GM19372 (cell line): ENCODE measurements around the gene FLAD1.

ENCODE experiments used
- ATAC-seq: cut with Tn5 transposase; IDR thresholded peaks from one replicate; pipeline ENCODE4 v1.9.1; 2021; ENCODE audit warnings: mild to moderate bottlenecking, low read depth, moderate library complexity; ENCODE audit not compliant: unreplicated experiment

The FLAD1 gene

DNA sequence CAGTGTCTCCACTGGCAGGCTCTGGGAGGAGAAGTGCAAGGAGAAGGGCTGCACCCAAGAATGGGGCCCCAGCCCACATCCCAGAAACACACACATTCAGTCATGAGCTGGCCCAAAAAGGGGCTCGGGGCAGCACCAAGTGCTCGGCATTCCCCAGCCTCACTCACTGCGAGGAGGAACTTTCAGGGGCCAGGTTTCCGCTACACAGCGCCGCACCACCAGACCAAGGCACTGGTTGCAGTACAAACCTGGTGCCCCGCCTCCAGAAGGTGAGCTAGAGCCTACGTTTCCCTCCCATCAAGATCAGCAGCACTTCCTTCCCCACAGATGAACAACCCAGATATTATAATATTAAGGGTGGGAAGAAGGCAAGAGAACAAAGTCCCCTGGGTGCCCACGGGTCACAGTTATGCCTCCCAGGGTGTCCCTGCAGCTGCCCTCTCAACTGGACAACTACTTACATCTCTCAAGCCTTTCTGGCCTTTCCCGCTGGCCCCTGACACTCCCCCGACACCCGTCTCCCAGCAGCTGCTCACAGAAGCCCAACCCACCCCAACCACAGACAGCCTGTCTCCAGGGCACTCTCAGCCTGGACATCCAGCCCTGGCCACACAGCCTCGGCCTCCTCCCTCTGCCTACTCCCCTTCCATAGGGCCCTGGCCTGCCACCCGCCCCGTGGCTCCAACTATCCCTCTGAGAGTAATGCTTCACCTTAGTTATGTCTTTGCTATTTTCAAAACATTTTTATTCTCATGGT lies 31.1 kb upstream of the FLAD1 start:
- no peak for ATAC-seq

DNA sequence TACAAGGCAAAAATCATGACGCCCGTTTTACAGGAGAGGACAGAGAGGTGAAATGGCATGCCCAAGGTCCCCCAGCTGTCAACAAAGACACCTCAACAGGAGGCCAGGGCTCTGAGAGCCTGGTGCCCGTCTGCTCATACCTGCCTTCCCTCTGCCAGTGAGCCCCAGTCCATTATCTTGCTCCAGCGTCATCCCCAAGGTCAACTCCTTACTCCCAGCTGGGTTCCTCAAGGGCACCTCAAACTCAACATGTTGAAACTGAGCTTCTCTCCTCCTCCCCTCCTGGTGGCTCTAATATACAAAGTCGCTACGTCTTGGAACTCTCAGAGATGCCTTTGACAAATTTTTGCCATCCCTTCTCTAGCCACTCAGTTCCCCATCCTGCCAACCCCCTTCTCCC lies 30.5 kb upstream of the FLAD1 start:
- ATAC-seq: no peak

DNA sequence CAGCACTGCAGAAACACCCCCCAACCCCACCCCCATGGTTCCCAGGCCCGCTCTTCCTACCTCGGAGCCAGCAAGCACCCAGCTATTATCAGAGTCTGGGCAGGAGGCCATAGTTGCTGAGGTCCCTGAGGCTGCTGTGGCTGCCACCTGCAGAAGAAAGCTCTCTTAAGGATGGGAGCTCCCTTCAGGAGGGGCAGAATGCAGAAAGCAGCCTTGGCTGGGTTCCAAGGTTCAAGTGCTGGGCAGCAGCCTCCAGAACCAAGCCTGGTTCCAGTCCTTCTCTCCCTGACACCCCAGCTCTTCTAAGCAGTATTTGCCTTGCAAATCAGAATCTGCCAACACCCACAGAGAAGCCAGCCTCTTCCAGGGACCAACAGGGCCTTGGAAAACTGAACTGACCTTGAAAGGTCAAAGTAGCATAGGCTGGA lies 29.5 kb upstream of the FLAD1 start:
- no peak for ATAC-seq

DNA sequence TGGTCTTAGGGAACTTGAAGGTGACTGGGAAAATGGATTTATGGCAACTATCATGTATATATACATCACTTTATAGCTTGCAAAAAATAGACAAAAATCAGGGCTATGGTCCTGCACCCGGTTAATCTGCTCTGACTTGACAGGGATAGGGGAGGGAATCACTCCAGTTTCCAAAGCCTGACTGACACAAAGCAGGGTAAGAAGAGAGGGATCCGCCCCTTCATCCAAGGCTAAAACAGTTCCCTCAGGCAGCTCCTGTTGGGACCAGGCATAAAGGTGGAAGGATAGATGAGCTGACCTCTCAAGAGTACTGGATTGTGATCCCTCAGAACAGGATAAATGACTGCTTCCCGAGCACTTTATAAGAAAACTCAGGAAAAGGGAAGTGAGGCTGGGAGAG lies 28.6 kb upstream of the FLAD1 start:
- ATAC-seq: no peak

DNA sequence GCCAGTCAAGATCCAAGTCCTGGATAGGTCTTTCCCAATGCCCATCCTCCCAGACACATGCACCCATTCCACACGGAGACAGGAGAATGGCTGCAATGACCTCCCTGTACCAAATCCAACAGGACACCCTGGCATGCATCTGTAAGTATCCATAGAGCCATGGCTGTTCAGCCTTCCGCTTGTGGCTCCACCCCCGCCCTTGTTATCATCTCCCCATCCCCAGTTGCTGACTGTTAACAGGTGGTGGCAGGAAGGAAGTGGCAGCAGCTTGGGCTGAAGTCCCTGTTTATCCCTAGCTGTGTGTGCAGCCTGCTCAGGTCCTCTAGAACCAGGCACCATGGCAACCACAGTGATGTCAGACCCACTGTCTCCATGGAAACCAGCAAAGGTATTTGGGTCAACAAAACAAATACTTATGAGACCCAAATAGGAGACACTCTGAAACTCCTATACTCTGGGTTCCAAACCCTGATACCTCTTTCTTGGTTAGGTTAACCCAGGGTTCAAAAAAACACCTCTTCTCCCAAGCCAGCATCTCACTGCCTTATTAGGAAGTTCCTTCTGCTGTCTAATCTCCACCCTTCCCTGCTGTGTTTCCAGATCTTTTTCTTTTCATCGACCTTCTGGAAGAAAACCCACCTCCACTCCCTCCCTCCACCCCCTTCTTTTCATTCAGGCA lies 28.0 kb upstream of the FLAD1 start:
- no peak for ATAC-seq

DNA sequence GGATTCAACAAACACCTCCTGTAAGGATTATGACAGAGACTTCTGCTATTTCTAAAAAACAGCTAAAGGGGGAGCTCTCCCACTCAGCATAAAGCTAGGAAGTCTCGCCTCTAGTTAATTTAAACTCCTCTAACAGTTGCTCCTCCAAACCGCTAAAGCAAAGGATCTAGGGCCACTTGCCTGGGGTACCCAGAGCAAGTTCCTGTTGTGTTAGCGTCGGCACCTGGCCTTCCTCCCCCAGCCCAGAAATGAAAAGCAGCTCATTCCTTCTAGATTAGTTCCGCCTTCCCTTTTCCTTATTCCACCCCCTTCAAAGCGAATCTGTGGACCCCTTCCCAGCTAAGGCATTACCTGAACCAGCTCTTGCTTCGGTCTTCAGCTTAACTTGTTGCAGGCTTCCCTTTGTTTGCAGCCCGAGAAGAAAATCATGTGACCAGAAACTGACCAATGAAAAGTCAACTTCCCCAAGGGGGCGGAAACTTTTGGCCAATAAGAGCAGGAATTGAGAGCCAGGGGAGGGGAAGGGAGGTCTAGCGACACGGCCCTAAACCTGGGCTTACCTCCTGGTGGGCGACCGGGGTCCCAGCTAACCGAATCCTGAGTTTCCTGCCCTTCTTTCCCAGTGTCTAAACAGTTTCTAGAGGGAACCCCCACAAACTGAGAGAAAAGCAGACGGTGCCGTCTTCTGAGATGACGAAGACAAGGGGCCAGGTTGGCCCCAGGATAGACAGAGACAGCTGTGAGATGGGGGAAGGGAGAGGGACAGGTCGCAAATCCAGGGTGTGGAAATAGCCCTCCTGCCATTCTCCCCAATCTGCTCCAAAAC lies 27.2 kb upstream of the FLAD1 start, which contains the start of gene PBXIP1:
Gene PBXIP1 (minus strand): TSS at position 382 of the 826 bp plus-strand sequence. CDS start 2,378 bp downstream, outside the sequence.
- no peak for ATAC-seq

DNA sequence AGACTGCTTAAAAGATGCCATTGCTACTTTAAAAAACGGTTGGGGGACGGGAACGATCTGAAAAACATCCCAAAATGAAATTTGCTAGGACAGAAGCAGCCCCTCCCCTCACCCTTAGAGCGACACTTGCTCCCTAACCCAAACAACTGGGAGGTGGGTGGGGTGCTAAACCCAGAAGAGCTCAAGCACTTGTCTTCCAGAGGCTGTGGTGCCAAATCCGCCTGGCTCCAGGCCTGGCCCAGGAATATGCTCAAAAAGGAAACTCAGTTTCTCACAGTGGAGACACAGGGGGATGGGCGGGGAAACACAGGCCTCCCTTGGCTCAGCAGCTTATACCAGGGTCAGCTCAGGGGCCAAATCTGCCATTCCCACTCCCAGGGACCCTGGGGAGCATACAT lies 26.6 kb upstream of the FLAD1 start:
- no peak for ATAC-seq

DNA sequence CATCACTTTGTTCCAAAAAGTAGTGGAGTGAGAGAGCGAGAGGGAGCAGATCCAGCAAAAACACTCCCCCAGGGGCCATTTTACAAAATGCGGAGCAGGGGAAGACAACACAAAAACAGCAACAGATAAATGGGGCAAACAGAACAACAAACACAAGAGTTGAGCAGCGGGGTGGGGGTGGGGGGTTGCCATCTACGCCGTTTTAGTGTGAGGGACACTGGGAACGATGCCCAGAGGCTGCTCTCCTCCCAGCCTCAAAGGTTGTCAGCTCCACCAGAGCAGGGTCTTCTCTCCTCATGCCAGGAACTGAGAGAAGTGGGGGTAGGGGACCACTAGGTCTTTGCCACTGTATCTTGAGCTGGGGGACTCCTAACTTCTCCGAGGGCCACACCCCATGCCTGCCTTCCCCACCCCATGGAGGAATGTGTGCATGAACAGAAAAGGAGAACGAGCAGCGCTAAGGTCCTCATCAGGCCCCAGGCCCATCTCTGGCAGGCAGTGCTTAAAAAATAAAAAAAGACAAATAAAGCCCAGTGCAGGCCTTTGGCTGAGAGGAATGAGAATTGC lies 26.0 kb upstream of the FLAD1 start:
- ATAC-seq: no peak

DNA sequence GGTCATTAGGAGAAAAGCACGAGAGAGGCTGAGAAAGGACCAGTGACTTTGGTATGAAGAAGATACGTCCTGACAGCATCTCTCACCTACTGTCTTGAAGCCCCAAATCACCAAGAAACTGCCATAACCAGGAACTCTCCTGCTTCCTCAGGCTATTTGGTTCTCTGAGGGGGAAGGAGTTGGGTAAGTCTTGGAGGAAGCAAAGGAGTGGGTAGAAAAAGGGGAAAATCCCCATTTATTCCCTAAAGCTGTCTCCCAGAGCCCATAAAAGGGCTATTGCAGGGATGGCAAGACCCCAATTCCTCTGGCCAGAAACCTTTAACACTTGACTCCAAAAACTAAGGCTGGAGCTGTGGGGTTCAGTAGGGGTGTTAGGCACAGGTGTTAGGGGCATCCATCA lies 25.1 kb upstream of the FLAD1 start:
- no peak for ATAC-seq

DNA sequence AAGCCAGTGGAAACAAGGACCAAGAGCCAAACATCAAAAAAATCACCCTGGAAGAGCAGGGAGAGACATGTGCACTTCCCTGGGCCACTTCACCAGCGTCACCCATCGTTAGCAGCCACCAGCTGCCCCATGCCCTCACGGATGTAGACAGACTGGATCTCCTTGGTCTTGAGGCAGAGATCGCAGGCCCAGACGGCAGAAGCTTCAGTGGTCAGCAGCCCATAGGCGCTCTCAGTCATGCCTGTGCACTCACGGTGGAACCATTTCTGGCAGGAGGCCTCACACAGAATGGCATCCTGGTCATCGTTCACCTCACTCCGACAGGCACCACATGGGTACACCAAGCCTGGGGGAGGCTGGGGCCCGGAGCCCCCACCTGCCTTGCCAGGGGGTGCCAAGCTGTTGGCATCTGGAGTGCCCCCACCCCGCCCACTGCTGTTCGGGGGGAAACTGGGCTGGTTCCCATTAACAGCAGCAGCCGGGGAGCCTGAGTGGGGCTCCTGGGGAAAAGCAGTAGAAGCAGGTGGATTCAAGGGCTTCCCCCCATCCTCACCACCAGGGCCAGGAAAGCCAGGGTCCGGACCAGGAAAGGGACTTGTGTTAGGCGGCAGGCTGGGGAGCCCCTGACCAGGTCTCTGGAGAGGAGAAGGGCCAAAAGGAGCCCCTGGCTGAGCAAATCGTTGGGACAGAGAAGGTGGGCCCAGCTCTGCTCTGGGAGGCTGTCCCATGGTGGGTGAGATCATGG lies 24.3 kb upstream of the FLAD1 start:
- ATAC-seq: no peak

DNA sequence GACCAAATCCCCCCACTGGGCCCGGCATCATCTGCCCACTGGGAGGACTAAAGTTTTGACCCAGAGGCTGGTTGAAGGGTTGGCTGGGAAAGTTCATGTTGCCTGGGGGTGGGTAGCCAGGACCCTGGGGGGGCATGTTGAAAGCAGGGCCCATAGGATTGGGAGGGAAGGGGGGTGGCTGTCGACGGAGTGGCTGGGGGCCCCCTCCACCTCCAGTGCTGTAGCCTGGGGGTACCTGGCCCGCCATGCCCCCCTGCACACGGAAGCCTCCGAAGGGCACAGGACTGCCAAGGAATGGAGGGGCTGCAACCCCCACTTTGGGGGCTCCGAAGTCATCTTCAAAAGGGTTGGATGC lies 23.7 kb upstream of the FLAD1 start:
- no peak for ATAC-seq

DNA sequence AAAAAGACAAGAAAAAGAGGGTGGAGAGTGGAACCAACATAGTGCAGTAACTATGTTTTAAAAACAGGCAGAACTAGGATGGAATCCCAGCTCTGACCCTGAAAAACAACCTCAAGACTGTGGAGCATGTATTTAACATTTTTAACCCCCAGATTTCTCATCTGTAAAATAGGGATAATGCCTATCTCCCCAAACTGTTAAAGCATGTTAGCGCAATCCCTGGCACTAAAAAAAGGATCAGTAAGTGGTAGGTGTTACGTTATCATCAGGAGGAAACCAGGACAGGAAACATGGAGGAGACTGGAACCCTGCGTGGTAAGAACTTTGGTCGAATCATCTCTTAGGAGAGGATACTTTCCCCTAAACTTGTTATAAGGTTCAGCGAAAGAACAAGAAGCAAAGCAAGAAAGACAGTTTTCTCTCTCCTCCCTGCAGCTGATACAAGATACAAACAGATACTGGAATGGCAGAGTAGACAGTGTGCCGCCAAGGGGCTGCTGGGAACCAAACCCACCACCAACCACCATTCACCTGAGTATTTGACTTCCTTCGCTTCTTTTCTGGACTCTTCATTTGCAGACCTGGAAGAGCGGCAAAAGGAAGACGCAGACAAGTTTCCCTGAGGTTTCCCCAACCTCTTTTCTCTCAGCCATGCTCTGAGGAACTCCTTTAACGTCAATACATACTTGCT lies 22.6 kb upstream of the FLAD1 start:
- no peak for ATAC-seq

DNA sequence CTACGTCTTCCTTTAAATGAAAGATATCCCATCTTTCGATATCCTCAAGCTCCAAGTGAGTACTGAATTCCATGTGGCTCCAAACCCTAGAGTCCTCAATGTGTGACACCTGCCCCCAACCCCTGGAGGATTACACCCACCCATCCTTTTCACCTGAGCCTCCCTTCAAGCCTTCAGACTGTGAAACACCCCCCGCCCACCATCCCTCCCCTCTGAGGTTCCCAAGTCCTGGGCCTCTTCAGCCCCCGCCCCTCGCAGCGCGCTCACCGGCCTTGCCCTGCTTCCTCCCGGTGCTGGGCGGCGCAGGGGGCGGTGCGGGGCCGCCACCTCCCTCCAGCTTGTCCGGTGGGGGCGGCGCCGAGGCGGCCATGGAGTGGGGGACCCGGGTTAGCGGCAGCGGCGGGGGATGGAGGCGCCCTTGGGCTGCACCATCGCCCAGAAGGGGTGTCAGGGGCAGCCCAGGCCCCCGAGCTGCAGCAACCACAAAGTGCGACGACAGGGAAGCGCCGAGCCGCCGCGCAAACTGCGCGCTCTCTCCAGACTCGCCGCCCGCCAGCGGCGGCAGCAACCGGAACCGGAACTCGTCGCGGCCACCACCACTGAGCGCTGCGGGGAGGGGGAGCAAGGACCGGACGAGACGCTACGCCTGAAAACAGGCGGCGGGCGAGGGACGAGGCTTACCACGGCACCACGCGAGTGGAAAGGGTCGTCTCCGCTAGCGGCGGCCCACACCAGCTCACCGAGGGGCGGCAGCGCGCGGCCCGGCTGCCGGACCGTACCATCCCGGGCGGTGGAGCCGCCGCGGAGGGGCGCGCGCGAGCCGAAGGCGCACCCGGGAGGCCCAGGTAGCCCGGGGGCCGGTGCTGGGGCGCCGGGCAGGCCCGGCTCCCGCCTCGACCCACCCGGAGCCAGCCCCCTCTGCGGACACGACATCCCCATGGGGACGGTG lies 21.7 kb upstream of the FLAD1 start, which contains the start of gene PYGO2:
Gene PYGO2 (minus strand): TSS at position 576 of the 949 bp plus-strand sequence. CDS start 206 bp downstream, at position 370.
- peak; percentile 80 for ATAC-seq

DNA sequence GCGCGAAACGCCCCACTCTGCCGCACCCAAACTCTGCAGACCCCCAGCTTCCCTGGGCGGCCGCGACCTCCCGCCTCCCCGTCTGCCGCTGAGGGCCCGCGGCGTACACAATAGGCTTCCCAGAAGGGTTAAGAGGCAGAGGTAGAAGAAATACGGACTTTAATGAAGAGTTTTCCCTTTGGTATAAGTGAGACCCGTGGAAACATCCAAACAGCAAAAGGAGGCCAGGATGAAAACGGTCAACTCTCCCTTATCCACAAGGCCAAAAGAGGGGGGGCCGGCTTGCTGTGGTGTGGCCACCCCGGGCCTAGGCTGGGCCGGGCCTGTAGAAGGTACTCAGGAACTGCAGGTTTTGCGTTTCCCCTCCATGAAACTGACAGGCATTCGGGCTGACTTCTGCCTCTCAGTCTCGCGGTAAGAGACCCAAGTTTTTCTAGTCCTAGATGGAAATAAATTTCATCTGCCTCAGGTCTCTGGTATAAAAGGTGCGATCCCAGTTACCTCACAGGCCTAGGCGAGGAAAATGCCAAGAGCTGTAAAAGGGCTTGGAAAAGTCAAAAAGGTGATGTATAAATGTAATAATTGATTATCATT lies 20.9 kb upstream of the FLAD1 start:
- ATAC-seq: no peak

DNA sequence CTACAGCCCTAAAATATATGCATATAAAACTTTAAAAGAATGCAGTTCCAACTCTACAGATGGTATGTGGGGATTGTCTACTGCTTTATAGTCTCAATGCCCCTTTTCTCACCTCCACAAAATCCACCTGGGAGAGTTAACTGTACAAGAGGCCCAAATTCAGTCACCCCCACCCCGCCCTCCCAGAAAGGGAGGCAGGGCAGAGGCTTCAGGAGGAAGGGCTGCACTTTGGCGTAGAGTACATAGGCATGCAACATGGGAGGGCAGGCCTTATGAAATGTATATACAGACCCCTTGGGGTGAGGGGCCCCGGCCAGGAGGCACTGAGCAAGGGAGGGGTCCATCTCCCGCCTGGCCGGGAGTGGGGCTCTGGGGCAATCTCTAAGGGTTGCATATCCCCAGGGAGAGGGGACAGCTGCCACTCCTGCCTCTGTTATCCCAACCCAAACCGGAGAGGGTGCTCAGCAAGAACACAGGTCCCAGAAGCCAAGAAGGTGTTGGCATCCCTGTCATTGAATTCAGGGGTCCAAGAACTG lies 20.3 kb upstream of the FLAD1 start:
- no peak for ATAC-seq

DNA sequence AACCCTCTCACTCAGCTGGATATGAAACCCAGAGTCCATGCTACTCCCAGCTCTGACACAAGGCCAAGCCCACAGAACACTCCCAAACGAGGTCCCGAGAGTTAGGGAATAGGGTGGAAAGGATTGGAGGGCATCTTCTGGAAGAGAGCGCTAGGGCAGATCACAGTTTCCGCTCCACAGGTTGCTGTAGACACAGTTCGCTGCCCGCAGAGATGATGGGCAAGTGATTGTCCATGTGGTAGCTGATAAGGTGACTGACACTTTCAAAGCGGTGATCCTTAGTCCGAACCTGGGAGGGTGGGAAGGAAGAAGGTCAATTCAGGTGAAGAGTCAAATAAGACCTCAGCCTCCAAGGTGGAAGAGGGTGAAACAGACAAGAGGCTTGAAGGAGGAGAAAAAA lies 19.5 kb upstream of the FLAD1 start:
- no peak for ATAC-seq

DNA sequence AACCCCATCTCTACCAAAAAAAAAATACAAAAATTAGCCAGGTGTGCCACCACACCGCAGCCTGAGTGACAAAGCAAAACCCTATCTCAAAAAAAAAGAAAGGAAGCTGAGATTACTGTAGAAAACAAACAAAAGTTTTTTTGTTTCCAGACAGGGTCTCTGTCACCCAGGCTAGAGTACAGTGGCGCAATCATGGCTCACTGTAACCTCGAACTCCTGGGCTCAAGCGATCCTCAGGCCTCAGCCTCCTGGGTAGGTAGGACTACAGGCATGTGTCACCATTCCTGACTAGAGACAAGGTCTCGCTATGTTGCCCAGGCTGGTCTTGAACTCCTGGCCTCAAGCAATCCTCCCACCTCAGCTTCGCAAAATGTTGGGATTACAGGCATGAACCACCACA lies 18.8 kb upstream of the FLAD1 start:
- no peak for ATAC-seq

DNA sequence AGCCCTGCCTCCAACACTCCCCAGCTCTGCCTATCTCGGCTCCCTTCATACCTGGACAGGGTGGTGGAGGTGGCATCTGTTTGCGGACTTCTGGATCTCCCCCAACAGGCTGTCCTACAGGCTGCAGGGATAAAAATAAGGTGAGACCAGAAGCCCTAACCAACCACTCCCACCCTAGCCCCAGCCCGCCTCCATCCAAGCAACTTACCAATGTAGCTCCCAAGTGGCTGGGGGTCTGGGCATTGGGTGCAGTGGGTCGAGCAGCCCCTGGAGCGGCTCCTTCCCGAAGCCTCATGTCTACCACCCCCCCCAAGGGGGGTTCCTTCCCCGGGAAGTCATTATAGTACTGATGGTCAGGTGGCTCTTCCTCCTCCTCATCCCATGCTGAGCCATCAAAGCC lies 17.0 kb upstream of the FLAD1 start:
- ATAC-seq: no peak
